ENCODE data around the gene CEP70. TPM values are rescaled to one million over a fixed set of nuclear protein-coding genes. Genes with fewer than 3 reads are reported as not detected.
A peak's percentile ranks its signal among the peaks of the same experiment; 100 is the strongest.

CEP70 gene
- total and polyA plus RNA-seq, 2 of the 13 experiments (the other 11 are each of a cell fraction or from before 2014, with no cell fraction given) = 4.0 to 22.3 TPM

- 0 out of 2 replicates have a peak, but pooled peaks have one; percentile 13 for TF ChIP-seq ZBTB25 (CRISPR knock-in tag; IDR thresholded peaks at IDR 0.05)
- 0 out of 2 replicates have a peak, but pooled peaks have one; percentile 7 for TF ChIP-seq ZNF616 (CRISPR knock-in tag; IDR thresholded peaks at IDR 0.05; ENCODE audit: low read depth)
- peak; percentile 73 for TF ChIP-seq TEAD3 (CRISPR knock-in tag; optimal IDR thresholded peaks at IDR 0.05; ENCODE audit: borderline replicate concordance)
- TF ChIP-seq KLF6 (CRISPR knock-in tag; IDR thresholded peaks at IDR 0.05) = peak; percentile 75; the same call in 1 of the 2 replicates
- peak; percentile 53 for TF ChIP-seq PATZ1 (CRISPR knock-in tag; IDR thresholded peaks at IDR 0.05)
- TF ChIP-seq SRF (IDR thresholded peaks at IDR 0.05; ENCODE audit: low read depth, low read length) = peak; percentile 79
- no peak for TF ChIP-seq ZNF281 (CRISPR knock-in tag; IDR thresholded peaks at IDR 0.05; ENCODE audit: borderline replicate concordance)
- peak; percentile 97 for TF ChIP-seq CEBPB (IDR thresholded peaks at IDR 0.05; ENCODE audit: borderline replicate concordance, low read depth, low read length)
- TF ChIP-seq ZNF234 (CRISPR knock-in tag; conservative IDR thresholded peaks at IDR 0.05) = no peak
- TF ChIP-seq ZNF784 (CRISPR knock-in tag; IDR thresholded peaks at IDR 0.05; ENCODE audit: borderline replicate concordance) = no peak
- TF ChIP-seq ATF1 (CRISPR knock-in tag; IDR thresholded peaks at IDR 0.05) = peak; percentile 76
- no peak for TF ChIP-seq RFX5 (IDR thresholded peaks at IDR 0.05; ENCODE audit: low read depth, low read length)
- peak; percentile 1 to 23; a peak in 2 of 4 replicates for TF ChIP-seq MAFK (conservative IDR thresholded peaks at IDR 0.05 in 1 of 2, IDR thresholded peaks at IDR 0.05 in 1 of 2; ENCODE audit: low read length in 2 of 2)
- TF ChIP-seq NFIC (IDR thresholded peaks at IDR 0.05; ENCODE audit: low read length) = no peak
- TF ChIP-seq DMAP1 (CRISPR knock-in tag; IDR thresholded peaks at IDR 0.05) = no peak; the same call in 1 of the 2 replicates
- TF ChIP-seq TERF1 (CRISPR knock-in tag; IDR thresholded peaks at IDR 0.05) = no peak
- peak; percentile 69; the same call in 1 of the 2 replicates for TF ChIP-seq E2F2 (CRISPR knock-in tag; IDR thresholded peaks at IDR 0.05; ENCODE audit: borderline replicate concordance)
- no peak for TF ChIP-seq EHMT2 (IDR thresholded peaks at IDR 0.05; ENCODE audit: borderline replicate concordance, low read depth, low read length)
These were observed at the start of gene CEP70 (continued) for GRCh38 chr3:138594150-138594934.
